Mesenchymal stem cell (in vitro differentiated cells and primary cell): ENCODE data around the gene MYRF.

Source experiments
- DNase-seq: peaks from one replicate; pipeline ENCODE4 v3.0.0-alpha.2; 2013
- H2AFZ ChIP-seq: one replicate; pipeline ENCODE4 v1.6.1; 2013; ENCODE audit warnings: low read depth, mild to moderate bottlenecking, control low read depth, inconsistent platforms, low read length, moderate library complexity
- H2AK5ac ChIP-seq: 2 replicates; pipeline ENCODE4 v1.6.1; 2013; ENCODE audit warnings: low read length, moderate library complexity, mild to moderate bottlenecking, inconsistent platforms; ENCODE audit not compliant: severe bottlenecking
- H2BK120ac ChIP-seq: one replicate; pipeline ENCODE4 v1.6.1; 2013; ENCODE audit warnings: low read depth, mild to moderate bottlenecking, inconsistent platforms, low read length, moderate library complexity
- H2BK12ac ChIP-seq, 2 experiments: one replicate each; pipeline ENCODE4 v1.6.1; 2013; ENCODE audit warnings: inconsistent platforms in 2 of 2, low read length in 2 of 2, mild to moderate bottlenecking in 2 of 2, moderate library complexity in 2 of 2, control low read depth in 1 of 2
- H2BK15ac ChIP-seq: one replicate; pipeline ENCODE4 v1.6.1; 2013; ENCODE audit warnings: mild to moderate bottlenecking, low read depth, inconsistent platforms; ENCODE audit not compliant: poor library complexity, severe bottlenecking
- H2BK5ac ChIP-seq: 2 replicates; pipeline ENCODE4 v1.6.1; 2013; ENCODE audit warnings: low read depth, mild to moderate bottlenecking, low read length, control low read depth, inconsistent platforms; ENCODE audit not compliant: poor library complexity, severe bottlenecking
- H3K14ac ChIP-seq, 2 experiments: one replicate each; pipeline ENCODE4 v1.6.1; 2013; ENCODE audit warnings: inconsistent platforms in 2 of 2, low read length in 2 of 2, control low read depth in 1 of 2, mild to moderate bottlenecking in 1 of 2, moderate library complexity in 1 of 2
- H3K18ac ChIP-seq, 2 experiments: one replicate each; pipeline ENCODE4 v1.6.1; 2013; ENCODE audit warnings: inconsistent platforms in 2 of 2, low read length in 2 of 2, control low read depth in 1 of 2, low read depth in 1 of 2, mild to moderate bottlenecking in 1 of 2
- H3K23ac ChIP-seq, 2 experiments: one replicate each; pipeline ENCODE4 v1.6.1; 2013; ENCODE audit warnings: inconsistent platforms in 2 of 2, low read length in 2 of 2, mild to moderate bottlenecking in 2 of 2, moderate library complexity in 2 of 2, control low read depth in 1 of 2
- H3K27ac ChIP-seq: 2 replicates; pipeline ENCODE4 v1.5.1; 2013; ENCODE audit warnings: mild to moderate bottlenecking, moderate library complexity, low read length, control low read depth, inconsistent platforms; ENCODE audit not compliant: poor library complexity, severe bottlenecking
- H3K27me3 ChIP-seq, 2 experiments: 2 replicates each; pipeline versions ENCODE4 v1.6.1 to v1.7.0; 2013; ENCODE audit warnings: low read length in 2 of 2, mild to moderate bottlenecking in 2 of 2, moderate library complexity in 2 of 2, control low read depth in 1 of 2, inconsistent platforms in 1 of 2; ENCODE audit not compliant: control insufficient read depth in 1 of 2, insufficient read depth in 1 of 2
- H3K36me3 ChIP-seq, 2 experiments: 2 replicates each; pipeline versions ENCODE4 v1.6.1 to v1.7.0; 2013; ENCODE audit warnings: low read length in 2 of 2, control low read depth in 1 of 2, inconsistent platforms in 1 of 2, low read depth in 1 of 2, mild to moderate bottlenecking in 1 of 2; ENCODE audit not compliant: insufficient read depth in 2 of 2, control insufficient read depth in 1 of 2
- H3K4ac ChIP-seq, 2 experiments: one replicate each; pipeline ENCODE4 v1.6.1; 2013; ENCODE audit warnings: inconsistent platforms in 2 of 2, low read length in 2 of 2, mild to moderate bottlenecking in 2 of 2, moderate library complexity in 2 of 2, control low read depth in 1 of 2, low read depth in 1 of 2
- H3K4me1 ChIP-seq: 2 replicates; pipeline ENCODE4 v1.6.1; 2013; ENCODE audit warnings: low read depth, low read length, control low read depth; ENCODE audit not compliant: control insufficient read depth, insufficient read depth
- H3K4me2 ChIP-seq: 2 replicates; pipeline ENCODE4 v1.6.1; 2013; ENCODE audit warnings: low read length, mild to moderate bottlenecking, inconsistent platforms; ENCODE audit not compliant: poor library complexity, severe bottlenecking
- H3K4me3 ChIP-seq, 2 experiments: 2 replicates each; pipeline versions ENCODE4 v1.5.1 to v1.7.0; 2013; ENCODE audit warnings: low read length in 2 of 2, mild to moderate bottlenecking in 2 of 2, control low read depth in 1 of 2, low read depth in 1 of 2; ENCODE audit not compliant: insufficient read depth in 1 of 2
- H3K79me1 ChIP-seq: replicated peaks from 2 replicates; pipeline ENCODE4 v1.6.1; 2013; ENCODE audit warnings: mild to moderate bottlenecking, control low read depth, low read length, inconsistent platforms; ENCODE audit not compliant: poor library complexity, severe bottlenecking
- H3K9ac ChIP-seq: 2 replicates; pipeline ENCODE4 v1.7.0; 2013; ENCODE audit warnings: mild to moderate bottlenecking, low read length, moderate library complexity
- H3K9me3 ChIP-seq: 2 replicates; pipeline ENCODE4 v1.7.0; 2013; ENCODE audit warnings: mild to moderate bottlenecking, low read length; ENCODE audit not compliant: control insufficient read depth
- H4K8ac ChIP-seq: one replicate; pipeline ENCODE4 v1.6.1; 2013; ENCODE audit warnings: inconsistent platforms, mild to moderate bottlenecking, low read length, moderate library complexity
- H4K91ac ChIP-seq: one replicate; pipeline ENCODE4 v1.6.1; 2013; ENCODE audit warnings: mild to moderate bottlenecking, low read length, inconsistent platforms
- WGBS: methylation state at CpG from one replicate; pipeline ENCODE4 v1.1.7; 2013; ENCODE audit warnings: mixed read lengths; 5-methylcytosine and 5-hydroxymethylcytosine counted together

MYRF gene

GRCh38 chr11:61710019-61710418 lies 42.4 kb upstream of the MYRF start:
- H3K9me3 ChIP-seq = no peaks in the 10 kb centered on the region
- WGBS = 71% methylated on average over 7 of the region's 7 CpGs
- no peak overlapping the region for H3K27ac ChIP-seq
- no peak overlapping the region for H3K4me3 ChIP-seq
- H3K79me1 ChIP-seq = peaks cover 23% of the 10 kb centered on the region
- no peak for DNase-seq
- H3K4ac ChIP-seq = no peak overlapping the region
- H3K18ac ChIP-seq = no peak overlapping the region
- H2AK5ac ChIP-seq = no peak overlapping the region
- no peak overlapping the region for H2BK15ac ChIP-seq
- no peak overlapping the region for H3K14ac ChIP-seq
- H3K4me2 ChIP-seq = no peak overlapping the region
- no peak overlapping the region for H2AFZ ChIP-seq
- H2BK120ac ChIP-seq = no peak overlapping the region
- no peak overlapping the region for H3K9ac ChIP-seq
- peaks cover 0 to 6% of the 10 kb centered on the region in 2 experiments for H3K36me3 ChIP-seq
- H4K91ac ChIP-seq = no peak overlapping the region
- no peak overlapping the region for H2BK5ac ChIP-seq
- H3K4me1 ChIP-seq = peaks cover 9% of the 10 kb centered on the region
- H3K23ac ChIP-seq = no peak overlapping the region
- H2BK12ac ChIP-seq = no peak overlapping the region
- H3K27me3 ChIP-seq = peaks cover 0 to 4% of the 10 kb centered on the region in 2 experiments
- no peak overlapping the region for H4K8ac ChIP-seq

DNA sequence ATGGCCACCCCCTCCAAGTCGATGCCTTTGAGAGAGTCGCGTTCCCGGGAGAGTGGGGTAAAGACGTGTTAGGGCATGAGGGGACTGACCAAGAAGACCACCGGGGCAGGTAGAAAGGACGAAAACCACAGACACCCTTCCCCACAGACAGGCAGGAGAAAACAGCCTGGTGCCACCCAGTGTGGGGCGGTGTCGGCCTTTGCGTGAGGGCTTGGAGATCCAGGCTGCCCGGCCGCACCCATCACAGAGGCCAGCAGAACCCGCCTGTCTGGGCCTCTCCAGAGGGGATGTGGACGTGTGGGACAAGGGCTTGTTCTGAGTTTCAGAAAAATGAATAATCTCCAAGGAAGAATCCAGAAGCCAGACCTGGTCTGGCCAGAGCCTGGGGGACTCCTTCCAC lies 41.4 kb upstream of the MYRF start:
- Histone ChIP-seq H3K23ac (no peak overlapping the region), H3K18ac (no peak overlapping the region), H3K4ac (no peak overlapping the region), H3K9ac (no peak overlapping the region), H3K4me2 (no peak overlapping the region), H4K91ac (no peak overlapping the region), H3K9me3 (no peaks in the 10 kb centered on the region), H3K14ac (no peak overlapping the region), H2AK5ac (no peak overlapping the region), H3K4me1 (peaks cover 12% of the 10 kb centered on the region), H2BK12ac (no peak overlapping the region), H2BK15ac (no peak overlapping the region), H2BK5ac (no peak overlapping the region), H2AFZ (no peak overlapping the region), H3K79me1 (peaks cover 23% of the 10 kb centered on the region), H3K27me3 (peaks cover 6 to 8% of the 10 kb centered on the region in 2 experiments), H4K8ac (no peak overlapping the region), H3K4me3 (no peak overlapping the region), H3K27ac (no peak overlapping the region), H2BK120ac (no peak overlapping the region), H3K36me3 (peaks cover 0 to 4% of the 10 kb centered on the region in 2 experiments)
- WGBS = 89% methylated on average over 13 of the region's 14 CpGs
- DNase-seq = no peak

DNA sequence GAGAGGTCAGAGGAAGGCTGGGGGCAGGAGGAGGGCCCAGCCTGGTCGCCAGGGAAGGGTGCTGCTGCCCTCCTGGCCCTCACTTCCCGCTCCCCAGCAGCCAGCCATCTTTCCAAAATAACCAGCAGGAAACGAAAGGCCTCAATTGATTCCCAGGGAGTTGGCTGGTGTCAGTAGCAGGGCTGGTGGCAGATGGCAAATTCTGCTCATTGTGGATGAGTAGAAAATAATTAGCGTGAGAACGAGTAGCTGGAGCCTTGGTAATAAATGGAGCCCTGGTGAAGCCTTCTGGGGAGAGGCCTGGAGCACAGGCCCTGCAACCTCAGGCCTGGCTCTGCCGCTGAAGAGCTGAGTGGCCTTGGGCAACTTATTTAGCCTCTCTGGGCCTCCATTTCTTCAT lies 40.9 kb upstream of the MYRF start:
- peaks cover 6 to 8% of the 10 kb centered on the region in 2 experiments for H3K27me3 ChIP-seq
- peaks cover 13% of the 10 kb centered on the region for H3K4me1 ChIP-seq
- no peak overlapping the region for H2BK12ac ChIP-seq
- H3K27ac ChIP-seq = no peak overlapping the region
- no peak overlapping the region for H3K4me3 ChIP-seq
- H3K36me3 ChIP-seq = peaks cover 0 to 4% of the 10 kb centered on the region in 2 experiments
- no peak for DNase-seq
- H4K91ac ChIP-seq = no peak overlapping the region
- H3K4me2 ChIP-seq = no peak overlapping the region
- no peak overlapping the region for H3K18ac ChIP-seq
- peaks cover 21% of the 10 kb centered on the region for H3K79me1 ChIP-seq
- WGBS = 82% methylated on average over 4 of the region's 6 CpGs
- no peak overlapping the region for H3K4ac ChIP-seq
- no peak overlapping the region for H2BK15ac ChIP-seq
- H3K9ac ChIP-seq = no peak overlapping the region
- H4K8ac ChIP-seq = no peak overlapping the region
- no peak overlapping the region for H3K23ac ChIP-seq
- no peak overlapping the region for H2AFZ ChIP-seq
- H2BK120ac ChIP-seq = no peak overlapping the region
- H3K9me3 ChIP-seq = no peaks in the 10 kb centered on the region
- no peak overlapping the region for H2AK5ac ChIP-seq
- H3K14ac ChIP-seq = no peak overlapping the region
- no peak overlapping the region for H2BK5ac ChIP-seq

DNA sequence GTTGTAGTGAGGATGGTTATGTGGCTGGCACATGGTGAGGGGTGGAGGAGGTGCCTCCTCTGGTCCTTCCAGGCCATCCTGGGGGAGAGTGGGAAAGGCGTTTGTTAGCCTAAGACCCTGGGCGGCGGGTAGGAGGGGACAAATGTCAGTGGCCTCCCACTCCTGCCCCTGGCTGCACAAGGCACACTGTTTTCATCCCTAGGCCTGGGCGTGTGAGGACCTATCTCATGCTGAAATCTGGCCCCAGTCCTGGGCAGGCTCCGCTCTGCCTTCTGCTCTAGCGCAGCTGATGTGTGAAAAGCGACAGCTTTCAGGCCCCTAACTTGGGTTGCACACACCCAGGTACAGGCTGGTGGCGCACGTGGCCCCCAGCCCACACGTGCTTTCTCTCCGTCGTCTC lies 40.1 kb upstream of the MYRF start:
- H2BK120ac ChIP-seq = no peak overlapping the region
- H3K18ac ChIP-seq = no peak overlapping the region
- H2AFZ ChIP-seq = no peak overlapping the region
- H3K4me1 ChIP-seq = peaks cover 18% of the 10 kb centered on the region
- no peak overlapping the region for H2BK15ac ChIP-seq
- no peak overlapping the region for H2BK12ac ChIP-seq
- no peak overlapping the region for H3K9ac ChIP-seq
- no peaks in the 10 kb centered on the region for H3K9me3 ChIP-seq
- H3K79me1 ChIP-seq = peaks cover 19% of the 10 kb centered on the region
- H3K4ac ChIP-seq = no peak overlapping the region
- no peak overlapping the region for H4K91ac ChIP-seq
- H3K14ac ChIP-seq = peak overlapping the region in 1 of 2 experiments; percentile 22
- 88% methylated on average over 9 of the region's 12 CpGs for WGBS
- H2AK5ac ChIP-seq = no peak overlapping the region
- H3K4me3 ChIP-seq = no peak overlapping the region
- no peak overlapping the region for H4K8ac ChIP-seq
- H3K27ac ChIP-seq = no peak overlapping the region
- DNase-seq = no peak
- no peak overlapping the region for H3K4me2 ChIP-seq
- H2BK5ac ChIP-seq = no peak overlapping the region
- no peak overlapping the region for H3K23ac ChIP-seq
- H3K36me3 ChIP-seq = no peaks in the 10 kb centered on the region
- H3K27me3 ChIP-seq = peaks cover 6 to 8% of the 10 kb centered on the region in 2 experiments
